Measurements from ENCODE around the gene GLT6D1. TPM values are rescaled to one million over a fixed set of nuclear protein-coding genes. Genes with fewer than 3 reads are reported as not detected.

The GLT6D1 gene
- total RNA-seq, 6 experiments from 2014 or later = not detected

DNA sequence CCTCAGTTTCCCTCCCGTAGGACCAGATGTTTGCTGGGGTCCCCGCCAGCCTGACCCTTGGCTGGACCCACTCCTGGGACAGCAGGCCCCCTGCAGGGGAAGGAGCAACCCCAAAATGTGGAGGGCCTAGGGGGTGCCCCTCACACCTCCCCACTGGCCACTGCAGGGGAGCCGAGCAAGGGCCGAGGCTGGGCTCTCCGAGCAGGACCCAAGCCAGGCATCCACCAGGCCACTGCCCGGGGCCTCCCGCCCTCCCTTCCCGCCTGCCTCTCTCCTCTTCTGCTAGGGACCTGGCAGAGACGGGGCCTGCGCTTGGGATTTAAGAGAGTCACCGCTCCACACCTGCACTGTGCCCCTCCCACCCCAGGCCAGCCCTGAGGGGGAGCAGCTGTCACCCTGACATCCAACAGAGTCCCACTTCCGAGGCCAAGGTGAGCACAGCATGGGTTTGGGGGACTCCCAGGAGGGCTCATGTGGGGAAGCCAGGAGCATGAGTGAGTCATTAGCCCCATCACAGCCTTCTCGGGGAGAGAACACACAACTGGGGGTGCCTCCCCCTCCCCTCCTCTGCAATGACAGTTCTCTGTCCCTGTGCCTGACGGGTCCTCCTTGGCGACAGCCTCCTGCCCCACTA is 44.2 kb upstream of the GLT6D1 start:
- no peak overlapping the region for H3K4me3 ChIP-seq
- no peak overlapping the region for H3K27ac ChIP-seq
- DNase-seq (no peak), ATAC-seq (no peak)
- H3K36me3 ChIP-seq = no peaks in the 10 kb centered on the region
- no peak for TF ChIP-seq POLR2A (IDR thresholded peaks at IDR 0.05)
- TF ChIP-seq, protein P1, sequence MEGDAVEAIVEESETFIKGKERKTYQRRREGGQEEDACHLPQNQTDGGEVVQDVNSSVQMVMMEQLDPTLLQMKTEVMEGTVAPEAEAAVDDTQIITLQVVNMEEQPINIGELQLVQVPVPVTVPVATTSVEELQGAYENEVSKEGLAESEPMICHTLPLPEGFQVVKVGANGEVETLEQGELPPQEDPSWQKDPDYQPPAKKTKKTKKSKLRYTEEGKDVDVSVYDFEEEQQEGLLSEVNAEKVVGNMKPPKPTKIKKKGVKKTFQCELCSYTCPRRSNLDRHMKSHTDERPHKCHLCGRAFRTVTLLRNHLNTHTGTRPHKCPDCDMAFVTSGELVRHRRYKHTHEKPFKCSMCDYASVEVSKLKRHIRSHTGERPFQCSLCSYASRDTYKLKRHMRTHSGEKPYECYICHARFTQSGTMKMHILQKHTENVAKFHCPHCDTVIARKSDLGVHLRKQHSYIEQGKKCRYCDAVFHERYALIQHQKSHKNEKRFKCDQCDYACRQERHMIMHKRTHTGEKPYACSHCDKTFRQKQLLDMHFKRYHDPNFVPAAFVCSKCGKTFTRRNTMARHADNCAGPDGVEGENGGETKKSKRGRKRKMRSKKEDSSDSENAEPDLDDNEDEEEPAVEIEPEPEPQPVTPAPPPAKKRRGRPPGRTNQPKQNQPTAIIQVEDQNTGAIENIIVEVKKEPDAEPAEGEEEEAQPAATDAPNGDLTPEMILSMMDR (IDR thresholded peaks at IDR 0.05) = no peak
- H3K9me3 ChIP-seq = no peaks in the 10 kb centered on the region
- no peaks in the 10 kb centered on the region for H3K27me3 ChIP-seq
- H3K4me1 ChIP-seq = no peaks in the 10 kb centered on the region
- intact Hi-C loops (cut with DNase I) = no loop called here
- WGBS (ENCODE audit: insufficient coverage, low coverage, low lambda C conversion rate, missing lambda C conversion rate) = 42% methylated on average over 3 of the region's 15 CpGs

DNA sequence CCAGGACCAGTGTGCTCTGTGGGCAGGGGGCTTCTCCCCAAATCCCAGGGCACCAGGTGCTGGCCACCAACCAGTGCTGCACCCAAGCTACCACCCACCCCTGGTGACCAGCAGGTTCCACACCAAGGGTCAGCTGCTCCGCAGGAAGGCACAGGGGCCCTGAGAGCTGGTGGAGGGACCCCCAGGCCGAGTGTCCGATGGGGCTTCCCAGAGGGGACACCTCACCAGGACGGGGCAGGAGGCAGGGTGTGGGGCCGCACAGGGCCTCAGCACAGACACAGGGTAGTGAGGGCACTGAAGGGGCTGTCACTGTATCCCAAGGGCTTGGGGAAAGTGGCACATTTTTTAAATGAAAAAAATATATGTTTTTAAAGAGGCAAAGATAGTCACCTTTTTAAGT is 41.8 kb upstream of the GLT6D1 start:
- H3K4me1 ChIP-seq = no peaks in the 10 kb centered on the region
- no peak overlapping the region for H3K4me3 ChIP-seq
- DNase-seq = no peak
- 50% methylated on average over 1 of the region's 5 CpGs for WGBS (ENCODE audit: insufficient coverage, low coverage, low lambda C conversion rate, missing lambda C conversion rate)
- no peak overlapping the region for H3K27ac ChIP-seq
- H3K36me3 ChIP-seq = no peaks in the 10 kb centered on the region
- no peak for TF ChIP-seq POLR2A (IDR thresholded peaks at IDR 0.05)
- TF ChIP-seq, protein P1 (IDR thresholded peaks at IDR 0.05) = no peak
- intact Hi-C loops (cut with DNase I) = no loop called here
- no peaks in the 10 kb centered on the region for H3K27me3 ChIP-seq
- H3K9me3 ChIP-seq = no peaks in the 10 kb centered on the region
- no peak for ATAC-seq

DNA sequence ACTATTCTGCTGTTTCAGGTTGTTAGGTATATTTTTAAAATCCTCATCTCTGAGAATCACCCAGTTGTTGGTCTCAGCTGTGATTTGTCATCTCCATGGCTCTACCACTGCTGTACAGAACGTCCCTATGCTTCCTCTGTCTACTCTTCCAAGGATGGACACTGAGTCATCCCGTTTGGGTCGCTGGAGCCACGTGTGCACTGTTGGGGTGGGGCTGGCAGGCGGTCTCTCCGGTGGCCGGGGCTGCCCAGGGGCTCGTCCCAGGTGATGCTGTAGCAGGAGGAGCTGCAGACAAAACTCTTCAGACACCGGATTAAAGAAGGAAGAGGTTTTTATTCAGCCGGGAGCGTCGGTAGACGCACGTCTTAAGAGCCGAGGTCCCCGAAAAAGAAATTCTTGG is 40.7 kb upstream of the GLT6D1 start:
- intact Hi-C loops (cut with DNase I) = no loop called here
- Histone ChIP-seq H3K4me1 (no peaks in the 10 kb centered on the region), H3K4me3 (no peak overlapping the region), H3K27me3 (no peaks in the 10 kb centered on the region), H3K9me3 (no peaks in the 10 kb centered on the region), H3K36me3 (no peaks in the 10 kb centered on the region), H3K27ac (no peak overlapping the region)
- 50% methylated on average over 11 of the region's 16 CpGs for WGBS (ENCODE audit: insufficient coverage, low coverage, low lambda C conversion rate, missing lambda C conversion rate)
- ATAC-seq (no peak), DNase-seq (no peak)
- TF ChIP-seq, protein P1 (IDR thresholded peaks at IDR 0.05) = no peak
- TF ChIP-seq POLR2A (IDR thresholded peaks at IDR 0.05) = no peak

DNA sequence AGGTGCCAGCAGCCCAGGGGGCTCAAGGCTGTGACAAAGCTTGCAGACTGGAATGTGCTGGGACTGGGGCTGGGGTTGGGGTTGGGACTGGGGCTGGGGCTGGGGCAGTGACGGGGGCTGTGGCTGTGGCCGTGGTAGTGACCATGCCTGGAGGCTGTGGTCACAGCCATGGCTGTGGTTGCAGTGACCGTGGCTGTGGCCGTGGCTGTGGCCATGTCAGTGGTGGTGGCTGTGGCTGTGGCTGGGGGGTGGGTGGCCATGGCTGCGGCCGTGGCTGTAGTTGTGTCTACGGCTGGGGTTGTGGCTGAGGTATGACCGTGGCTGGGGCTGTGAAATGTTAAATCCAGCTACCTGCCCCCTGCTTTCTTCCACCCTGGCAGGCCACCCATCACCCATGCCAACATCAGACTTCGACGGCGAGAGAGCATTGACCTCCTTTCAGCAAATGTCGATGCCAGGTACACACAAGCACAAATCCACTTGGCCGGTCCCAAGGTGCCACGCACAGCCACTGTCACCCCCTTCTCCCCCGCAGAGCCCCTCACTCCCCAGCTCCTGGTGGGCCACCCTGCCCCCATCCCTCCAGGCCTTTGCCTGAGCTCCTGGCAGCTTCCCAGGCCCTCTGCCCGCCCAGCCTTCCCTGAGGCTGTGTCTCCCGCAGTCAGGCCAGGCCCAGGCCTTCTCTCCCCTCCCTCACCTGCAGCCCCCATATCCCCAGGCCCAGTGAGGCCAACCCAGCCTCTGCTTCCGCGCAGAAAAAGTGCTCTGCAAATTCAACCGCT is 39.1 kb upstream of the GLT6D1 start:
- WGBS (ENCODE audit: insufficient coverage, low coverage, low lambda C conversion rate, missing lambda C conversion rate) = 85% methylated on average over 5 of the region's 20 CpGs
- ATAC-seq (no peak), DNase-seq (no peak)
- Histone ChIP-seq H3K4me3 (no peak overlapping the region), H3K27me3 (no peaks in the 10 kb centered on the region), H3K36me3 (no peaks in the 10 kb centered on the region), H3K4me1 (no peaks in the 10 kb centered on the region), H3K27ac (no peak overlapping the region), H3K9me3 (no peaks in the 10 kb centered on the region)
- intact Hi-C loops (cut with DNase I) = no loop called here
- TF ChIP-seq, protein P1 (IDR thresholded peaks at IDR 0.05) = no peak
- no peak for TF ChIP-seq POLR2A (IDR thresholded peaks at IDR 0.05)
